HG03460 (cell line): ENCODE data around the gene C1orf53.

Experiments used
- ATAC-seq: cut with Tn5 transposase; IDR thresholded peaks from one replicate; pipeline ENCODE4 v1.9.1; 2021; ENCODE audit not compliant: unreplicated experiment

The C1orf53 gene

GRCh38 chr1:197907846-197908616 is 5.6 kb downstream of the C1orf53 start:
- ATAC-seq: no peak

DNA sequence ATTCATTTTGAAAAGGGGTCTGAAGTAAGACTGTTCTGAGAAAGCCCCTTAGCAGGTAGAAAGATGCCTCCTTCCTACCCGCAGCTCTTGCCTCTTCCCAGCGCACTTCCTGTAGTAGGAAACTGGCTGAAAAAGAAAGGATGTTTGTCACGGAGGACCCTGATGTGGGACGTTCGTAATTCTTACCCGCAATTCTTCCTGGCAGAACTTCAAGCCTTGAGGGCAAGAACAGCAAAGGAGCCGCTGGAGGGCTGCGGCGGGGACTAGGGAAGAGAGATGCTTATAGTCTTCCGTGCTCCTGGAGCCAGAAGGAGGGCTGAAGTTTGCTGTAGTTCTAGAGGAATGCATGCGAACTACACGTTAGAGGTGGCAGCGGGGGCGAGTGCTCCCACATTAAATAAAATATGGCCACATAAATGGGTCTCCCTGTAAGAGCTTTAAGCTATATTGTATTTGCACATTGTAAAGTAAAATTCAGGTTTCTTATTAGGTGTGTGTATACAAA is 6.3 kb downstream of the C1orf53 start:
- ATAC-seq: no peak

GRCh38 chr1:197909384-197909783 is 7.0 kb downstream of the C1orf53 start:
- no peak for ATAC-seq

DNA sequence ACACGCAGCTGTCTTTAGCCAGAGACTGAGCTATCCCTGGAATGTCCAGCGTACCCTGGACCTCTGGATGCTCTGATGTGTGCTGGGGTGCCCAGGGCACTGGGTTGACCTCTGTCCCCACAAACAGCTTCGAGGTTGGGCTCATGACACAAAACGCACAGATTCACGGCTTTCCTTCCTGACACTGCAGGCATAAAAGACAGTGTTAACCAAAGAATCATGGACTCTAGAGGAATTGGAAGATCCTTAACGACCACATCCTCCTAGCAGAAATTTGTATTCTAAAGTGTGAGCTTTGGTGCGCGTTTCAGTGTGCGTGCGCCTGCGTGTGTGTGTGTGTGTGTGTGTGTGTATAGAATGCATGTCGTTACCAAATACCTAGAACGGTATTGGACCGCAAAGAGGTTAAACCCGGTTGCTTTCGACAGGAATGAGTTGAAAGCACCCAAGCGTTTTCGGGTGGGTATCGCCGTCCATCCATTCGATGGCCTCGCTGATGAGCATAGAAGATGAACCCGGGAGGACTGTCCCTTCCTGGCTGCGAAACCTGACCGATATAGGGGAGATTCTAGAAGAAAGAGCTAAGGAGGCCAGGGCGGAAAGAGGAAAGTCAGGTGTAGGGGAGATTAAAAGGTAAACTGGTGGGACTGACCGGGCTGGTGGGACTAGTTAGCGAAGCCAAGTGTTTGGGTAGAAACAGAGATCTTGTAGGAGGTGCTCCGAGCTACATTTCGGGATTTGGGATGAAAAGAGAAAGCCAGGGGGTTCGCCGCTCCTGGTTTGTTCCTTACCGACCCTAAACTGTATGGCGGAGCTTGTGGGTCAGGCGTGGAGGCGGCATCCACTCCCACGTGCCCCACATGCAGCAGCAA is 7.9 kb downstream of the C1orf53 start:
- ATAC-seq: no peak

DNA sequence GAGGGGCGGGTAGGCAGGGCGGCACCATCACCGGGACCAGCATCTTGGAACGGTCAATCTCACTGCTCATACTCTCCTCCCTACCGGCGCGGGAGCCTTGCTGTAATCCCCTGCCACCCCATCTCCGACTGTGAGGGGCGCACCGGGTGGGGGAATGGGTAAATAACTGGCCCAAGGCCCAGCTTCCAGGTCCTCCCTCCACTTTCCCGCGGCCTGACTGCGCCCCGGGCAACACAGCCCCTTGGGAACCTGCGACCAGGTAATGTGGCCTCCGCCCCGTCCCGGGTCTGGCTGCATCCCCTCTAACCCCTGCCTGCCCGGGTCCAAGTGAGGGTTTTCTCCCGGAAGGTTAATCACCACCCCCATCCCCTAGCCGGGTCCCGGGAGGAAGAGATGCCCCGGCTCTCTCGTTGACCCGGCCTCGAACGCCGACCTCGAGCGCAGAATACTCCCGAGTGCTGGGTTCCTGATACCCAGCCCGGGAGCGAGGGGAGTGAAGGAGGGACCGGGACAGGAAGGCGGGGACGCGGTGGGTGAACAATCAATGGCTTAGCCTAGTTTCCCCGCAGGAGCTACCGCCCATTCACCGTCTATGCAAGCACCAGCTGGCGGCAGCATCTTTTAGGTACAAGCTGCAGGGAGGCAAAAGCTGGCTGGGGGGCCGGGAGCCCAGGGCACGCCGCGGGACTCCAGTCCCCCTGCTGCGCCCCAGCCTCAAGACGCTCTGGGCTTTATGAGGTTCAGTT is 8.9 kb downstream of the C1orf53 start:
- ATAC-seq: no peak

DNA sequence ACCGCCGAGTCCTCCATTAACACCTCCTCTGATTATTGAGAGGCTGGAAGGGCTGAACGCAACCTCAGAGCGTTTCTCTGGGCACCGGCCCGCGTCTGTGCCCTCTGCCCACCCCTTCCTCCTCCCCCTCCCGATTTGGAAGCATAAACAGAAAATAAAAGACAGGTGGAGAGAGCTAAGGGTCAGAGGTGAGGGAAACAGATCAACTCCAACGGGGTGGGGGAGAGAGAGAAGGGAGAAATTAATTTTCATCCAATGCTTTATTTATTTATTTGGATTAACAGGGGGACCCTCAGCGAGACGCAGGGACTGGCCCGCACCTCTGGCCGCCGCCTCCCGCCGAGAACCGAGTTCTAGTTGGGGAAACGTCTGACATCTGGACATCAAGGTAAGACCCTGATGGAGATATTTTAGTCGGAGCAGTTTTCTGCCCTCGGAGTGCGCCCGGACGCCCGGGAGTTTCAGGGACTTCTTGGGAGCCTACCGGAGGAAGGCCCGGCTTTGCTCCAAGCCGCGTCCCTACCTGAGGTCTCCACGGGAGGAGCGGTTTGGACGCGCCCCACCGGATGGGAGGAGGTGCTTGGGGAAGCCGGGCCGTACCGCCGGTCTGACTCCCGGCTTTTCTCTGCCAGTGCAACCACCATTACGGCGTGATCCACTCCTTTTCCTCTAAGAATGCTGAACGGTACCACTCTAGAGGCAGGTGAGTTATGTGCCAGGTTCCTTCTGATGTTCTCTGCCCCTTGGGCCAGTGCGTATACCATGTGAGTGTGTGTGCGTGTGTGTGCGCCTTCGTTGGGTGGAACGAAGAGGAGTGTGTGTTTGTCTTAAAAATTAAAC is 9.6 kb downstream of the C1orf53 start:
- ATAC-seq: no peak

DNA sequence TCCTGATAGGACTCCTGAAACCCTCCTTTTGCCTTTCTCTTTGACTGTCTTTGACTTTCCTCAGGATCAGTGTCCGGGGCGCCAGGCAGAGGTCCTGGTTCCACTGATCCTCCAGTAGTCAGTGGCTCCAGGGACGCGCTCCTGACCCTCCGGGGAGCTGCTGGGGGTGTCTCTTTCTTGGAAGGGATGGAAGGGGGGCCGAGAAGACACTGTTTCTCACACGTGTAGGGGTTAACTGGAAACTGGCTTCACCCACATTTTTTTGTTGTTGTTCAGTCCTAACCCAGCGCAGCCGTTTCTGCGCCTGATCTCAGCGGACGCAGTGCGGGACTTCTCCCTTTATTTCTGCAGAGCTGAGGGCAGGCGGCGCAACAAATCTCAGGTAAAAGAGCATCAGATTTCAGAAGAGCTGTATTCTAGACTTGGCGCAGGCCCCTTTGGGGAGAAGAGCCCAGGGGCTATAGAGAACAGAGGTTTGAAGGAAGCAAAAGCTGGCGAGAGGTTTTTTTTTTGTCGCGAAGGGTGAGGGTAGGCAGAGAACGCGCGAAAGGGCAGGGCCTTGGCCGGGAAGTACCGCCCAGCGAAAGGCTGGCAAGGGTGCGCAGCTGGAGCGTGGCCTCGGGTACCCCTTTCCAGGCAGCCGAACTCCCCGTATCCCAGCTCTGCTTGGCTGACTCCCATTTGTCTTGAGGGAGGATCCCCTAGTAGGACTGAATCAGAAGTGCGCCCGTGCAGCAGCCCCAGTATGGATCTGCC is 10.5 kb downstream of the C1orf53 start:
- ATAC-seq: no peak

- no peak for ATAC-seq
Measured at GRCh38 chr1:197913495-197914276, 11.3 kb downstream of the C1orf53 start.

DNA sequence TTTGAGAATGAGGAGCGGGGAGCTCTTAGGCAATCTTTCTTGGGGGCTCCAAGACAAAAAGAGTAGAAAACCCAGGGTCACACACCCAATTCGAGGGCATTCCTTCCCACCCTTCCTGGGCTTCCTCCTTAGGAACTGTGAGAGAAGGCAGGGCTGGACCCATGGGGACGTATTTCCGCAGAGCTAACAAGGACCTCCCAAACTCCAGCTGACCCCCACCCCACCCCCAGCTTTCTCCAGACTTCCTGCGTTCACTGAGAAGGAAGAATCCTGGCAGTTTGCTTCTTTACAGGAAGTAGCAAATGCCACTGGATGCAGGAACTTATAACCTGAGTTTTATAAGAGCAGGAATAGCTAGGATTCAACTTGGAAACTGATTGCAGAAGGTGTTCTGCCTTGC is 12.1 kb downstream of the C1orf53 start:
- no peak for ATAC-seq

GRCh38 chr1:197915260-197915861 is 12.9 kb downstream of the C1orf53 start:
- no peak for ATAC-seq

GRCh38 chr1:197915862-197916499 is 13.6 kb downstream of the C1orf53 start:
- ATAC-seq: no peak

GRCh38 chr1:197916500-197916983 is 14.1 kb downstream of the C1orf53 start:
- no peak for ATAC-seq

GRCh38 chr1:197917805-197918651 is 15.6 kb downstream of the C1orf53 start:
- ATAC-seq: no peak

GRCh38 chr1:197918807-197919345 is 16.4 kb downstream of the C1orf53 start:
- ATAC-seq: no peak

GRCh38 chr1:197919346-197920066 is 17.1 kb downstream of the C1orf53 start:
- ATAC-seq: no peak

DNA sequence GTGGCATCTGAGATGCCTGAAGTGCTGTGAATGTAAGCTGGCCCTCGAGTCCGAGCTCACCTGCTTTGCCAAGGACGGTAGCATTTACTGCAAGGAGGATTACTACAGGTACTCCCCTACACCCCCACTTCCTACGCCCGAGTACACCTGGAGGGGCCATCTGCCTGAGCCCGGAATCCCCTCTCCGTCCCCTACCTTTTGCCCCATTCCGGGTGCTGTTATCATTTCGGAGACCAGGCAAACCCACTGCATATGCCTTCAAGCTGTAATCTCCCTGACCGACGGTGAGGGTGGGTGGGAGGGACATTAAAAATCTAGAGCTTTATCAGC is 17.6 kb downstream of the C1orf53 start:
- no peak for ATAC-seq
